Thoracic aorta (tissue), 2 donors: Measurements from ENCODE around the gene APBA2. TPM values are rescaled to one million over a fixed set of nuclear protein-coding genes. Genes with fewer than 3 reads are reported as not detected.
"Not testable (repeated sequence)": the region's sequence is repeated elsewhere in the genome, so short reads cannot be mapped to it uniquely, and the experiment has no call there.

Source experiments
- ATAC-seq: fragments of 150-250 bp; one replicate; pipeline ENCODE4 v1.8.0; 2017; ENCODE audit warnings: low read depth; ENCODE audit not compliant: insufficient number of reproducible peaks, low FRiP score
- DNase-seq: peaks from one replicate; pipeline ENCODE4 v3.0.0-alpha.2; 2020; ENCODE audit warnings: low spot score
- H3K27ac ChIP-seq, 2 donors: fragments of 200-600 bp; sonication (generic); 1 replicate in 1 of 2; 2 replicates in 1 of 2; pipeline ENCODE4 v1.5.1; 2016; ENCODE audit warnings: mild to moderate bottlenecking in 2 of 2, moderate library complexity in 2 of 2
- H3K27me3 ChIP-seq: fragments of 200-600 bp; sonication (generic); replicated peaks from 2 replicates; pipeline ENCODE4 v1.6.0; 2016; ENCODE audit warnings: mild to moderate bottlenecking; ENCODE audit not compliant: insufficient read depth
- H3K36me3 ChIP-seq: fragments of 200-600 bp; sonication (generic); one replicate; pipeline ENCODE4 v1.5.1; 2016
- H3K4me1 ChIP-seq, 2 donors: fragments of 200-600 bp; sonication (generic); 1 replicate in 1 of 2; 2 replicates in 1 of 2; pipeline versions ENCODE4 v1.5.1 to v1.6.0; 2016; ENCODE audit warnings: low read depth in 2 of 2, mild to moderate bottlenecking in 1 of 2; ENCODE audit not compliant: control insufficient read depth in 1 of 2
- H3K4me3 ChIP-seq: fragments of 200-600 bp; sonication (generic); 2 replicates; pipeline ENCODE4 v1.5.1; 2016; ENCODE audit warnings: mild to moderate bottlenecking
- H3K9me3 ChIP-seq: fragments of 200-600 bp; sonication (generic); 2 replicates; pipeline ENCODE4 v1.5.1; 2016
- total RNA-seq, 2 donors: library from RNA; depleted of rRNA; stranded (reverse); fragments of >200 nt; gene quantifications; one replicate each; pipeline versions ENCODE4 v1.1.0 to v1.2.3, GENCODE V29; 2016
- TF ChIP-seq, protein P1 (sequence below): fragments of 200-600 bp; sonication (generic); IDR thresholded peaks from one replicate; pipeline ENCODE4 v1.5.1; 2019; ENCODE audit warnings: antibody characterized with exemption

Gene APBA2
- total RNA-seq, 2 donors from 2014 or later: 4.9 to 5.6 TPM

DNA sequence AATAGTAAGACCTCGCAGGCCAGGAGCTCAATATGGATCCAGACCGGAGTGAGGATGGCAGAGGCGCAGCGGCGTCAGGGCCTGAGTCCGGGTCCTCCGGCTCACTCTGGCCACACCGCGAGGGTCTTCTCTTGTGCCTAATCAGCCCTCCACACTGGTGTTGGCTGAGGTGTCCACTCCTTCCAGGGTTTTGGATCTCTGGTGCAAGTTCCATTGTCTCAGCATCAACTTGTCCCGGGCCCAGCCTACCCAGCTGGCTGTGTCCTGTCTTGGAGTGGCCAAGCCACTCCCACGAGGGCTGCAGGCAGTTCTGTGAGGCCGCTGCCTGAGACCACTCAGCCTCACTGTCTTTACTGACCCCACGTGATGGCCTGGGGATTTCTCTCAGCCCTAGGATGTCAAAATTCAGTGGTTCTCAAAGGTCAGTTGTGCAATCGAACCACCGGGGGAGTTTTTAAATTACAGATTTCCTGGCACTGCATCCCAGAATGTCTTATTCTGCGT lies 24.7 kb upstream of the APBA2 start:
- TF ChIP-seq, protein P1, sequence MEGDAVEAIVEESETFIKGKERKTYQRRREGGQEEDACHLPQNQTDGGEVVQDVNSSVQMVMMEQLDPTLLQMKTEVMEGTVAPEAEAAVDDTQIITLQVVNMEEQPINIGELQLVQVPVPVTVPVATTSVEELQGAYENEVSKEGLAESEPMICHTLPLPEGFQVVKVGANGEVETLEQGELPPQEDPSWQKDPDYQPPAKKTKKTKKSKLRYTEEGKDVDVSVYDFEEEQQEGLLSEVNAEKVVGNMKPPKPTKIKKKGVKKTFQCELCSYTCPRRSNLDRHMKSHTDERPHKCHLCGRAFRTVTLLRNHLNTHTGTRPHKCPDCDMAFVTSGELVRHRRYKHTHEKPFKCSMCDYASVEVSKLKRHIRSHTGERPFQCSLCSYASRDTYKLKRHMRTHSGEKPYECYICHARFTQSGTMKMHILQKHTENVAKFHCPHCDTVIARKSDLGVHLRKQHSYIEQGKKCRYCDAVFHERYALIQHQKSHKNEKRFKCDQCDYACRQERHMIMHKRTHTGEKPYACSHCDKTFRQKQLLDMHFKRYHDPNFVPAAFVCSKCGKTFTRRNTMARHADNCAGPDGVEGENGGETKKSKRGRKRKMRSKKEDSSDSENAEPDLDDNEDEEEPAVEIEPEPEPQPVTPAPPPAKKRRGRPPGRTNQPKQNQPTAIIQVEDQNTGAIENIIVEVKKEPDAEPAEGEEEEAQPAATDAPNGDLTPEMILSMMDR: no peak
- DNase-seq: no peak
- Histone ChIP-seq H3K4me3 (no peak overlapping the region), H3K4me1 (no peaks in the 10 kb centered on the region), H3K9me3 (no peaks in the 10 kb centered on the region), H3K27me3 (no peaks in the 10 kb centered on the region), H3K36me3 (peaks cover 5% of the 10 kb centered on the region), H3K27ac (no peak overlapping the region)
- no peak for ATAC-seq

DNA sequence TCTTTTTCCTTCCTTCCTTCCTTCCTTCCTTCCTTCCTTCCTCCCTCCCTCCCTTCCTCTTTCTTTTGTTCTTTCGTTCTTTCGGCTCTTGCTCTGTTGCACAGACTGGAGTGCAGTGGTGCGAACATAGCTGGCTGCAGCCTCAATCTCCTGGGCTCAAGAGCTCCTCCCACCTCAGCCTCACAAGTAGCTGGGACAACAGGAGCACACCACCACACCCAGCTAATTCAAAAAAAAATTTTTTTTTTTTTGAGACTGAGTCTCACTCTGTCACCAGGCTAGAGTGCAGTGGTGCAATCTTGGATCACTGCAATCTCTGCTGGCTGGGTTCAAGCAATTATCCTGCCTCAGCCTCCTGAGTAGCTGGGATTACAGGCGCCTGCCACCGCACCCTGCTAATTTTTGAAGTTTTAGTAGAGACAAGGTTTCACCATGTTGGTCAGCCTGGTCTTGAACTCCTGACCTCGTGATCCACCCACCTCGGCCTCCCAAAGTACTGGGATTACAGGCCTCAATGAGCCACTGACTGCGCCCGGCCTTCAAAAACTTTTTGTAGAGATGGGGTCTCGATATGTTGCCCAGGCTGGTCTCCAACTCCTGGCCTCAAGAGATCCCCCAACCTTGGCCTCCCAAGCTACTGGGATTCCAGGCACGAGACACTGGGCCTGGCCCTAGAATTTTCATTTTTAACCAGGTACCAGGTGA lies 24.0 kb upstream of the APBA2 start:
- H3K9me3 ChIP-seq, H3K27me3 ChIP-seq, H3K4me3 ChIP-seq, DNase-seq, H3K4me1 ChIP-seq, ATAC-seq, H3K36me3 ChIP-seq, H3K27ac ChIP-seq: not testable (repeated sequence)

DNA sequence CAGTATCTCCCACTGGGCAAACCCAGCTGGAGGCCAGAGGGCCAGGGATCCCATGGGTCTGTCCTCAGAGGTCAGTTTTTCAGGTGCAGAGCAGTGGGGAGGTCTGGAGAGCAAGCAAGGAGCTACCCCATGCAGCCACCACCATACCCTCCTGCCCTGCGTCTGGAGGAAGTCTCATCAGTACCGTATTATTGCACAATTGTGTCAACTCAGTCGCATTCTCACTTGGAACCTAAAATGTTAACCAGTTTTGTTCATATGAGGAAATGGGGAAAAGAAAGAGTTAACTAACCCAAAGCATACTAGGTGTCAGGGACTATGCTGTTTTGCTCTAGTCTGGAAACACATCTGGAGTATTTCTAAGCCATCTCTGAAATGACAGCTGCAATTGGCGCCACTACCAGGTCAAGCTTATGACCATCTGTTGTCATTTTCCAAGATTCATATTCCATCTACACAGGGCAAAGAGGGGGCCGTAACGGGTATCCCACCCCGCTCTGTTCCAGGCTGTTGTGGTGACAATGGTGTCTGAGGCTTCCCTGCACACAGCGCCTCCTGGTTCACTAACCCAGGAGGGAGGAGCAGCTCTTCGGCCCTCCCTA lies 16.9 kb upstream of the APBA2 start:
- Histone ChIP-seq H3K9me3 (no peaks in the 10 kb centered on the region), H3K36me3 (no peaks in the 10 kb centered on the region), H3K27me3 (no peaks in the 10 kb centered on the region), H3K4me3 (no peak overlapping the region), H3K4me1 (no peaks in the 10 kb centered on the region), H3K27ac (no peak overlapping the region)
- DNase-seq: no peak
- no peak for ATAC-seq
- TF ChIP-seq, protein P1: no peak

DNA sequence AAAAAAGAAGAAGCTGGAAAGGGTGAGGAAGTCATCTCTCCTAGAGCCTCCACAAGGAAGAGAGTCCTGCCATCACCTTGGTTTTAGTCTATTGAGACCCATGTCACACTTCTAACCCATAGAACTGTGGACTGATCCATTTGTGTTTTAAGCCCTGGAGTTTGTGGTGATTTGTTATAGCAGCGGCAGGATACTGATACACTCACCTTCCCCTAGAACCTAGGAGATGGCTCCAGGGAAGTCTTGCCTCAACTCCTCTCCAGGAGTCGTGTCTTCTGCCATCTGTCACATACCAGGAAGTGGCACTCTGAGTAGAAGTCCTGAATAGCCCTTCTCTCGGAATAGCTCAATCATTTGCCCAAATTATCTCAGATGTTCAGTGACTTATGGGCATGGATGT lies 14.6 kb upstream of the APBA2 start:
- Histone ChIP-seq H3K36me3 (no peaks in the 10 kb centered on the region), H3K9me3 (no peaks in the 10 kb centered on the region), H3K4me1 (no peaks in the 10 kb centered on the region), H3K4me3 (no peak overlapping the region), H3K27ac (no peak overlapping the region), H3K27me3 (no peaks in the 10 kb centered on the region)
- ATAC-seq (no peak), DNase-seq (no peak)
- TF ChIP-seq, protein P1: no peak

DNA sequence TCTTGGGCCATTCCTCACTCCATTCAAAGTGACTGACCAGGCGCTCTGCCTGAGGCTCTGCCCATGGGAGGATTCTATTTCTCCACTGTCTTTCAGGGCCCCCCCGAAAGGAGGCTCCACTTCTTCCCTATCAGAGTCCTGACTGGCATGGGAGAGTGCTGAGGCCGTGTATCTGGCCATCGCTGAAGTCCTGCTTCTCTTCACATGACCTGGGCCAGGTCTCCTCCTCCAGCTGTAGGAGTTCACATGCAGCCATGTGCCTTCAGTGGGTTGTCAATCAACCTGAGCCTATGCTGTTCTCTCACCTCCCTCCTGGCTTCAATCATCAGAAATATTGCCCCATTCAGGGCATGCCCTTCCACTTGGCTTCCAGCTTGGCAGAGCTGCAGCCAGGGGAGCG lies 12.8 kb upstream of the APBA2 start:
- no peak overlapping the region for H3K27ac ChIP-seq
- TF ChIP-seq, protein P1: no peak
- ATAC-seq (no peak), DNase-seq (no peak)
- H3K4me3 ChIP-seq: no peak overlapping the region
- no peaks in the 10 kb centered on the region for H3K27me3 ChIP-seq
- H3K9me3 ChIP-seq: no peaks in the 10 kb centered on the region
- no peaks in the 10 kb centered on the region for H3K4me1 ChIP-seq
- no peaks in the 10 kb centered on the region for H3K36me3 ChIP-seq
